ENCODE data around the gene MNS1.

Gene MNS1

DNA sequence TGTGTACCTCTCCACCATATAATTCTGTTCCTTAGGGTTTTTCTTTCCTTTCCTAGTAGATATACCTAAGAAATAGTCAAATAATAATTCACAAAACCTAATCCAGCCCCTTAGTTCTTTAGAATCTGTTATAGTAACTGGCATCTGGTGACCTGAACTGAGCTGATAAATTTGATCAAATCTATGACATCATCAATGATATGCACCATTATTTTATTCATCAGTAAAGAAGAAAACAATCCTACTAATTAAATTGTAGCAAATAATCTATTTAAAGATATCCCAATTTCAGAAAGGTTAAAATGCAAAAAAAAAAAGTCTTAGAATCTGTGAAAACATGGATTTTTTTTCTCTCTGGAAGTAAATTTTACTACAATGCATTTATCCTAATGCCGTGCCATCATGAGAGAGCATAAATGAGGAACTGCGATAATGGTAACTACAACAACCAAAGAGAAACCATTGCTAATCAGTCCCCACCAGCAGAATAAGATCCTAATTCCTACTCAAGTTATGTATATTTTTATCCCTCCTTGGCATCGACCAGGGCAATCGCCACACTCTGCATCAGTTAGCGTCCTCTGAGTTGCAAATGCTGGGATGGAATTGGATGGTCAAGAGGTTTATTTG is 6.6 kb upstream of the MNS1 start:
- DNase-seq (ENCODE audit: low read depth): no peak
- H3K4me3 ChIP-seq (ENCODE audit: low read length): no peak overlapping the region
- TF ChIP-seq, protein P1, sequence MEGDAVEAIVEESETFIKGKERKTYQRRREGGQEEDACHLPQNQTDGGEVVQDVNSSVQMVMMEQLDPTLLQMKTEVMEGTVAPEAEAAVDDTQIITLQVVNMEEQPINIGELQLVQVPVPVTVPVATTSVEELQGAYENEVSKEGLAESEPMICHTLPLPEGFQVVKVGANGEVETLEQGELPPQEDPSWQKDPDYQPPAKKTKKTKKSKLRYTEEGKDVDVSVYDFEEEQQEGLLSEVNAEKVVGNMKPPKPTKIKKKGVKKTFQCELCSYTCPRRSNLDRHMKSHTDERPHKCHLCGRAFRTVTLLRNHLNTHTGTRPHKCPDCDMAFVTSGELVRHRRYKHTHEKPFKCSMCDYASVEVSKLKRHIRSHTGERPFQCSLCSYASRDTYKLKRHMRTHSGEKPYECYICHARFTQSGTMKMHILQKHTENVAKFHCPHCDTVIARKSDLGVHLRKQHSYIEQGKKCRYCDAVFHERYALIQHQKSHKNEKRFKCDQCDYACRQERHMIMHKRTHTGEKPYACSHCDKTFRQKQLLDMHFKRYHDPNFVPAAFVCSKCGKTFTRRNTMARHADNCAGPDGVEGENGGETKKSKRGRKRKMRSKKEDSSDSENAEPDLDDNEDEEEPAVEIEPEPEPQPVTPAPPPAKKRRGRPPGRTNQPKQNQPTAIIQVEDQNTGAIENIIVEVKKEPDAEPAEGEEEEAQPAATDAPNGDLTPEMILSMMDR (IDR thresholded peaks at IDR 0.05; ENCODE audit: insufficient read depth, low read depth, low read length, missing control alignments): no peak

- no peak for DNase-seq (ENCODE audit: low read depth)
- TF ChIP-seq, protein P1 (IDR thresholded peaks at IDR 0.05; ENCODE audit: insufficient read depth, low read depth, low read length, missing control alignments): no peak
- H3K4me3 ChIP-seq (ENCODE audit: low read length): no peak overlapping the region
Measured at GRCh38 chr15:56469483-56469882, 4.5 kb upstream of the MNS1 start.

GRCh38 chr15:56468401-56468800 is 3.5 kb upstream of the MNS1 start:
- TF ChIP-seq, protein P1 (IDR thresholded peaks at IDR 0.05; ENCODE audit: insufficient read depth, low read depth, low read length, missing control alignments): no peak
- no peak overlapping the region for H3K4me3 ChIP-seq (ENCODE audit: low read length)
- no peak for DNase-seq (ENCODE audit: low read depth)

DNA sequence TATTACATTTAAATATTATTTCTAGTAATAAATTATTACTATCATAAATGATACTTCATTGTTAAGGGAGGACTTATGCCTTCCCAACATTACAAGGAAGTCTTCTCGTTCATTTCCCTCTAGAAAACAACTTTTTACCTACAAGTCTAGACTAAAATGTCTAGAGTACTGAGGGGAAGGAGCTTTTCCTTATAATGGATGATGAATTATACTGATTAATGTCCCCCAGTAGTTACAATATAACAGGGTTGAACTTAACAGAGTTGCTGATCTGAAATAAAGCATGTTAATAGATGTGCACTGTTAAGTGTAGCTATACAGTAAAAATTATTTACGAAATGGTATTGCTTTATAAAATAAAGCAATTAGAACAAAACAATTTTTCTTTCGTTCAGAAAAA is 2.7 kb upstream of the MNS1 start:
- DNase-seq (ENCODE audit: low read depth): no peak
- TF ChIP-seq, protein P1 (IDR thresholded peaks at IDR 0.05; ENCODE audit: insufficient read depth, low read depth, low read length, missing control alignments): no peak
- no peak overlapping the region for H3K4me3 ChIP-seq (ENCODE audit: low read length)

- DNase-seq (ENCODE audit: low read depth): no peak
- TF ChIP-seq, protein P1 (IDR thresholded peaks at IDR 0.05; ENCODE audit: insufficient read depth, low read depth, low read length, missing control alignments): no peak
- H3K4me3 ChIP-seq (ENCODE audit: low read length): no peak overlapping the region
Measured at GRCh38 chr15:56460947-56461346, 4.0 kb downstream of the MNS1 start.

DNA sequence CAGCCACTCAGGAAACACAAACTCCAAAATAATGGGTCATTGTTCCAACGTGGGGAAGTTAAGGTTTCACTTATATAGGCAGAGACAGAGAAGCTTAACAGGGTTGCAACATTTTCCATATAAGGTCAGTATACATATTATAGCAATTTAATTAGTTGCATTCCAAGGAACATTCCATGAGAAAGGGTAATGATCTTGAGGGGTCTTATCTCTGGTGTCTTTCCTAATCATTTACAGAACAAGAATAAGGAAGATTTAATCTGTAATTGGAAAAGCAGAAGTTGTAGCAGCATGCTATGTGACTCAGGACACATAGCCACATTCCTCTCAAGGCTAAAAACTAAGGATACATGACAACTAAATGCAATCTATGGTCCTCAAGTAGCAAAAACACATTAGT is 4.9 kb downstream of the MNS1 start:
- no peak for DNase-seq (ENCODE audit: low read depth)
- TF ChIP-seq, protein P1 (IDR thresholded peaks at IDR 0.05; ENCODE audit: insufficient read depth, low read depth, low read length, missing control alignments): no peak
- no peak overlapping the region for H3K4me3 ChIP-seq (ENCODE audit: low read length)

- H3K4me3 ChIP-seq (ENCODE audit: low read length): no peak overlapping the region
- no peak for DNase-seq (ENCODE audit: low read depth)
- TF ChIP-seq, protein P1 (IDR thresholded peaks at IDR 0.05; ENCODE audit: insufficient read depth, low read depth, low read length, missing control alignments): no peak
Measured at GRCh38 chr15:56459096-56459495, 5.8 kb downstream of the MNS1 start.

Data from epithelial cell of esophagus (primary cell).